GM18498 (cell line): ENCODE results near the gene PROKR1.
"Not testable (repeated sequence)": the region's sequence is repeated elsewhere in the genome, so short reads cannot be mapped to it uniquely, and the experiment has no call there.

ENCODE experiments used
- ATAC-seq: cut with Tn5 transposase; IDR thresholded peaks from one replicate; pipeline ENCODE4 v1.9.1; 2021; ENCODE audit warnings: mild to moderate bottlenecking, moderate library complexity; ENCODE audit not compliant: unreplicated experiment

Gene PROKR1

DNA sequence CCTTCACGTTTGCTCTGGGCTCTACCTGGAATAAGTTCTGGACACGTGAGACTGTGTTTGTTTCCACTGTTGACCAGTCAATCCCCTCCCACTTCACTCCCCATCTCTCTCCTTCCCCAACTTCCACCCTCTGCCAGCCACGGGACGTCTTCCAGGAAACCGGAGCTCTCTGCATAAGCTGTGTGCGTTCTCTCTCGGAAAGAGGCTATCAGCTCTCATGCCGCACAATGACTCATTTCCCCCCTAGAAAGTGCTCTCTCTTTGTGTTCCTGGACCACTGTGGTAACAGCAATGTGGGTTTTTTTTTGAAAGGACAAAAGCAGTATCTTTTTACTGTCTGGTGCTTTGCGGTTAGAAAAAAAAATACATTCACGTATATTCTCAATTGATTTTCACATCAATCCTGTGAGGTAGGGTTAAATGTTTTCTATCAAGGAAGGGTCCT lies 10.2 kb downstream of the PROKR1 start:
- peak; percentile 87 for ATAC-seq

DNA sequence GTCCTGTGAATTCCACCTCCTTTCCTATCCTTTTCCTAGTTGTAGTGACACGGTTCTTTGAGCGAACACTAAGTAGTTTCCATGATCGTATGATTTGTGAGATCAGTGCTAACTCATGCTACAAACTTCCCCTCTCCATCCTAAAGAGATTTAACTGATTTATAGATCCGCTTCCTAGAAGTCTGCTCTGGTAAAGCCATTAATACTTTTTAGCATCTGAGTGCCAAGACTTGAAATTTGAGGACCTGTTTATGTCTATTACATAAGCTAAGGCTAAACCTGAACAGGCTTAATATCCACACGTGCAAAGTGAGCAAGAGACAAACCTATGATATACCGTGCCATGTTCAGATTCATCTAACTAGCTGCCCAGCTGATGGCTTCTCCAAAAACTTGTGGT lies 14.9 kb downstream of the PROKR1 start:
- no peak for ATAC-seq

DNA sequence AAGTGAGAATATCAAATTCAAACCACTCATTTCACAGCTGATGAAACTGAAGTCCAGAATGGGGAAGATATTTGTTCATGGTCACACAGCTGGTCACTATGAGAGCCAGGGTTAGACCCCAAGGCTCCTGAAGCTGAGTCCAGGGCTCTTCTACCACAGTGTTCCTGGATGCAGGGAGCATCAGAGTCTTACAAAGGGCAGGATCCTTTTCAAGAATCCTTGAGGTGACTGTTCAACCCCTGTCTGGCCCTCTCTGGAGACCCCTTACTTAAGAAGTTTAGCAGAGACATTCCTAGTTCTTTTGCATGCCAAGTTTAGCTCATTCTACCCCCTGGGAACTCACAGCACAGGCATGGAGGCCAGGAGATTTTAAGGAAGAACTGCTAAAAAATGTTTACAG lies 15.7 kb downstream of the PROKR1 start:
- no peak for ATAC-seq

DNA sequence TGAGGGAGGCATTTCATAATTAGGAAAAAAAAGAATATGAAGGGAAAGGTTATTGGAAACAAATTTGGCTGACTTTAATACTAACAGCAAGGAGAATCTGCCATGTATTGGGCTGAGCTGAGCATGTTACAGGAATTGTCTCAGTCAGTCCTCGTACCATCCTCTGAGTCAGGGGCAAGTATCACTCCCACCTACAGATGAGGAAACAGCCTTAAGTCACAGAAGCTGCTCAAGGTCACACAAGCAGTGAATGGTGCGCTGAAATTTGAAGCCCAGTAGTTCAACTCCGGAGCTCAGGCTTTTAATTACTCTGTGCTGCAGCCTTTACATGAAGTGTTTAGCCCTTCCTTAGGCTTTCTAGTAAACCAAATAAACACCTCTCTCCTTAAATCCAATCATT lies 17.3 kb downstream of the PROKR1 start:
- ATAC-seq = no peak

DNA sequence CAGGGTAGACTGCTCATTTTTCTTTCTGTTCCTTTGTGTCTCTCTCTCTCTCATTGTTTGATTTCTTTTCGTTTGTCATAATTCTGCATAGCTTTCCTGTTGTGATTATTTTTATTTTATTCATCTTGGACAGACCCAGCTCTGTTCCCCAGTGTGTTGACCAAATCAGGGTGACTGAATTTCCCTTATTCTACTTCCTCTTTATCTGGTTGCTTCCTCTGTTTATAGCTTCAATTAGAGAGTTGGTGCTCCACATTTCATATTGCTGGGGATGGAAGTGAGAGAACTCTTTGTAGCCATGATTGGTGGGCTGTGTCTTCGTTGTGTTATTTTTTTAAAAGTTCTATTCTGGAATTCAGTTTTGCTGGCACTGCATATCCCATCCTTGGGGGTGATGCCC lies 19.1 kb downstream of the PROKR1 start:
- no peak for ATAC-seq

DNA sequence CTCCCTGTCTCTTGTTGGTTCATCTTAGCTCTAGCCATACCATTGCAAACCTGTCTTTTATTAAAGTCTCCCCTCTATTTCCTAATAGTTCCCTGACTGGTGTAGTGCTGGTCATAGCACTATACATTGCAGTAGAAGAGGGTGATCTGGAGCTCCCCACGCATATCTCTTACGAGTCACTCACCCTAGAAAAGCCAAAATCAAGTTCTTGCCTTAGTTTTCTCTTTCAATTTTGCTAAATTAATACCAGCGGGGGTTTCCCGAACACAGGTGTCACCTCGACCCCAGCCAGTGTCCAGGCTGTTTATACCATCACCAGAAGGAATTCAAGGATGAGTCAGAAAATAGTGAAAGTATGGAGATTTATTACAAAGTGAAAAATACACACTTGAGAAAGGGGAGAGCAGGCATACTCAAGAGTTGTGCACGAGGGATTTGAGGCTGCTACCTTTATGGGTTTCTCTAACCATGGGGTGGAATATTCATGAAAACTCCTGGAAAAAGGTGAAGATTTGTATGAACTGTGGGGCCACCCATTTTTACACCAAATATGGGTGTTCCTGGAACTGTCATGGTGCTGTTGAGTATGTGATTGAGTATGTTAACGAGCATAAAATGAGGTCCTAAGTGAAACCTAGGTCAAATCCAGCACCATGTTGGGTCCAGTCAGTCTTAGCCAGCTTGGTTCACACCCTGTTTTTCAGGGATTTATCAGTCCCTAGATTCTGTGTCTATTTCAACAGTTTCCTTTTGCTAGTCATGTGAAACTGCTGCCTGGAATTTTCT lies 20.2 kb downstream of the PROKR1 start:
- ATAC-seq = no peak

DNA sequence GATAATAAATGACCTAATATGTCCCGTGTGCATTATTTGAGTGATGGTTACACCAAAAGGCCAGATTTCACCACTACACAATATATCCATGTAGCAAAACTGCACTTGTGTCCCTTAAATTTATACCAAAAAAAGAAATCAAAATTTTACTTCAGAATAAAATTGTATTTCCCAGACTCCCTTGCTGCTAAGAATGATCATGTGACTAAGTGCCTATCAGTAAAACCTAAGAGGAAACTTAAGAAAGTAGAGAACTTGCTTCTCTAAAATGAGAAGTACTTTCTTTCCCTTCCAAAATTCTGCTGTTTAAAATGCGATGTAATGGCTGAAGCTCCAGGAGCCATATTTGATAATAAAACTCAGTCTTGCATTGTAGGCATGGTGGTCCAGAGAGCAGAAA lies 24.0 kb downstream of the PROKR1 start:
- no peak for ATAC-seq

DNA sequence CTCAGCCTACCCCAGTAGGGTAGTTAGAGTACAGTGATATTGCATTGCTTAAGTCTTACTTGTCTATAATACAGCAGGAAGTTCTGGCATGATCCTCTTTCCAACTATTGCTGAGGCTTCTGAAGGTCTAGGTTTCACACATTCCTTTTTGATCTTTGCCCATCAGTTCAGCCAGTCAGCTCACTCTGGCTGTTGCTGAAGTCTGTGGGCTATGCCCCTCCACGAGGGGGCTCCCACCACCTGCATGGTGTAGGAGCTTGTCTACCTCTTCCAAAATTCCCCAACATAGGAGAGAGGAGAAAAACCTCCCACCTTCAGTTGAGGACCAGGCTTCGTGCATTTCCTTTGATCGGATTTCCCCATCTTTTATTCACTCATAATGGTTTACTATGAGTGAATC lies 26.3 kb downstream of the PROKR1 start:
- no peak for ATAC-seq

DNA sequence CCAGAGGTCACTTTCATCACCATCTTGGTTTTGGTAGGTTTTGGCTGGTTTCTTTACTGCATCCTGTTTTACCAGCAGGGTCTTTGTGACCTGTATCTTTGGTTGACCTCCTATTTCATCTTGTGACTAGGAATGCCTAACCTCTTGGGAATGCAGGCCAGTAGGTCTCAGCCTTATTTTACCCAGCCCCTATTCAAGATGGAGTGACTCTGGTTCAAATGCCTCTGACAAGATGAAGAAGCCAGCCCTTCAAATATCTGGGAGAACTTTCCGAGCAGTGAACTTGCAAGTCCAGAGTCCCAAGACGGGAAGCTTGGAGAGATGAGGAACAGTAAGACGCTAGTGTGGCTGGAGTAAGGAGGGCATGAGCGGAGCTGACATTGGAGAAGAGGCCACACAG lies 28.6 kb downstream of the PROKR1 start:
- ATAC-seq = no peak

DNA sequence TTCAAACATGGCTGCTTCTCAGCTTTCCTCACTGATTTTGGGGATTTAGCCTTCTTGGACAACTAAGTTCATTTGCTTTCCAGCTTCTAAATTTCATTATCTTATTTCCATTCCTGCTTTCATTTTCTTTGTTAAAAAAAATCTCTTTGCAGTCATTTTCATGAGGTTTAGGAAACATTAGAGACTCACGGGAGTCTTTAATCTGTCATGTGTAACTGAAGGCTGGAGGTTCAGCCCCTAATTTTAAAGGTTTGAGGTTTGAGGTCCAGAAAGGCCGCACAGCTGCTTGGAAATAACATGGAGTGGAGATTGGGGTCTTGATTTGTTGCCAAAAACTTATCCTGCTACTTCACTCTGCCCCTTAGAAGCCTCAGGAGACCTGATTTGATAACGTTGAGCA lies 30.3 kb downstream of the PROKR1 start:
- no peak for ATAC-seq

DNA sequence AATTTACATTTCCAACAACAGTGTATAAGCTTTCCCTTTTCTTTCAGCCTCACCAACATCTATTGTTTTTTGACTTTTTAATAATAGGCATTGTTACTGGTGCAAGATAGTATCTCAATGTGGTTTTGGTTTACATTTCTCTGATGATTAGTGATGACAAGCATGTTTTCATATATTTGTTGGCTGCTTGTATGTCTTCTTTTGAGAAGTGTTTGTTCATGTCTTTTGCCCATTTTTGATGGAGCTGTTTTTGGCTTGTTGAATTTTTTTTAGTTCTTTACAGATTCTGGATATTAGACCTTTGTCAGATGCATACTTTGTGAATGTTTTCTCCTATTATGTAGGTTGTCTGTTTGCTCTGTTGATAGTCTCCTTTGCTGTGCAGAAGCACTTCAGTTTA lies 32.1 kb downstream of the PROKR1 start:
- ATAC-seq = no peak

DNA sequence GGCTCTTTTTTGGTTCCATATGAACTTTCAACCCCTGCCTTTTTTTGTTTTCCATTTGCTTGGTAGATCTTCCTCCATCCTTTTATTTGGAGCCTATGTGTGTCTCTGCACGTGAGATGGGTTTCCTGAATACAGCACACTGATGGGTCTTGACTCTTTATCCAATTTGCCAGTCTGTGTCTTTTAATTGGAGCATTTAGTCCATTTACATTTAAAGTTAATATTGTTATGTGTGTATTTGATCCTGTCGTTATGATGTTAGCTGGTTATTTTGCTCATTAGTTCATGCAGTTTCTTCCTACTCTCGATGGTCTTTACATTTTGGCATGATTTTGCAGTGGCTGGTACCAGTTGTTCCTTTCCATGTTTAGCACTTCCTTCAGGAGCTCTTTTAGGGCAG lies 34.5 kb downstream of the PROKR1 start:
- ATAC-seq = not testable (repeated sequence)

DNA sequence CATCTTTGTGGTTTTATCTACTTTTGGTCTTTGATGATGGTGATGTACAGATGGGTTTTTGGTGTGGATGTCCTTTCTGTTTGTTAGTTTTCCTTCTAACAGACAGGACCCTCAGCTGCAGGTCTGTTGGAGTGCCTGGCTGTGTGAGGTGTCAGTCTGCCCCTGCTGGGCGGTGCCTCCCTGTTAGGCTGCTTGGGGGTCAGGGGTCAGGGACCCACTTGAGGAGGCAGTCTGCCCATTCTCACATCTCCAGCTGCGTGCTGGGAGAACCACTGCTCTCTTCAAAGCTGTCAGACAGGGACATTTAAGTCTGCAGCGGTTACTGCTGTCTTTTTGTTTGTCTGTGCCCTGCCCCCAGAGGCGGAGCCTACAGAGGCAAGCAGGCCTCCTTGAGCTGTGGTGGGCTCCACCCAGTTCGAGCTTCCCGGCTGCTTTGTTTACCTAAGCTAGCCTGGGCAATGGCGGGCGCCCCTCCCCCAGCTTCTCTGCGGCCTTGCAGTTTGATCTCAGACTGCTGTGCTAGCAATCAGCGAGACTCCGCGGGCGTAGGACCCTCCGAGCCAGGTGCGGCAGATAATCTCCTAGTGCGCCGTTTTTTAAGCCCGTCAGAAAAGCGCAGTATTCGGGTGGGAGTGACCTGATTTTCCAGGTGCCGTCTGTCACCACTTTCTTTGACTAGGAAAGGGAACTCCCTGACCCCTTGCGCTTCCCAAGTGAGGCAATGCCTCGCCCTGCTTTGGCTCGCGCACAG lies 36.0 kb downstream of the PROKR1 start:
- not testable (repeated sequence) for ATAC-seq

DNA sequence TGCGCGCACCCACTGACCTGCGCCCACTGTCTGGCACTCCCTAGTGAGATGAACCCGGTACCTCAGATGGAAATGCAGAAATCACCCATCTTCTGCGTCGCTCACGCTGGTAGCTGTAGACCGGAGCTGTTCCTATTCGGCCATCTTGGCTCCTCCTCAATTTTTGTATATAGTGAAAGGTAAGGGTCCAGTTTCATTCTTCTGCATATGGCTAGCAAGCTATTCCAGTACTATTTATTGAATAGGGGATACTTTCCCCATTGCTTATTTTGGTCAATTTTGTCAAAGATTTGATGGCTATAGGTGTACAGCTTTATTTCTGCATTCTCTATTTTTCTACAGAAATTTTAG lies 36.5 kb downstream of the PROKR1 start:
- not testable (repeated sequence) for ATAC-seq

DNA sequence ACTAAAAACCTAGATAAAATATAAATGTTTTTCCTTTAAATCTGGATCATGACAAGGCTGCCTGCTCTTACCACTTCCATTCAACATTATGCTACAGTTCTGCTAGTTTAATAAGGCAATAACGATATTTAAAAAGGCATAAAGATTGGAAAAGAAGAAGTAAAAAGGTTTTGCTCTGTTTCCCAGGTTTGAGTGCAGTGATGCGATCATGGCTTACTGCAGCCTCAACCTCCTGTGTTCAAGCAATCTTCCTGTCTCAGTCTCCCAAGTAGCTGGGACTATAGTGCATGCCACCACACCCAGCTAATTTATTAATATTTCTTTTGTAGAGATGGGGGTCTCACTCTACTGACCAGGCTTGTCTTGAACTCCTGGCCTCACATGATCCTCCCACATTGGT lies 40.8 kb downstream of the PROKR1 start:
- ATAC-seq = no peak

DNA sequence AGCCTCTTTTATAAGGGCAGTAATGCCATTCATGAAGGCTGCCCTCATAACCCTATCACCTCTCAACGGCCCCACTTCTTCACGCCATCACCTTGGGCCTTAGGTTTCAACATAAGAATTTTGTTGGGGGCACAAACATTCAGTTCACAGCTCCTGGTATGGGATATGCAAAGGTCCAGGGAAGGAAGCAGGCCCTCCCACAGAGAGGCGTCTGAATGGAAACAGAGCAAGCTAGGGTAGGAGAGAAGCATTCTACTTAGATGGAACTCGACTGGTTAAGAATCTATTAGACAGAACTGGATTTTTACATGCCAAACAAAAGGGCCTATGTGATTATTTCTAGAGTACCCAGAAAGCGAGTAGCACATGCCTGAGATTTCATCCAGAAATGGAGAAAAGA lies 42.8 kb downstream of the PROKR1 start:
- no peak for ATAC-seq

DNA sequence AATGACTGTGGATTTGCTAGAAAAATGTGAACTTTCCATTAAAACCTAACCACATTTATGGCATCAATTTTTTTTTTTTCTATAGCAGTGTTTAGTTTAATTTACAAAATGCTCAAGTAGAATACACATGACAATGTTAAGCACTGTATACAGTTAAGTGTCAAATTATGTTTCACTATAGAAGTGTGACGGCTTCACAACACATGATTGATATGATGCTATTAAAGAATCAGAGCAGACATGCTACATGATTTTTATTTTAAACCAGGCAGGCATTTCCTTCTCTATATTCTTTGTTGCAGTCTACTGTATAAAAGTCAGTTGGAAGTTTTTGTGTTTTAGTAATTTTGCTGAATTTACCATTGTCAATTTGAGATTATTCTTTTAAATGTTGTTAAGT lies 43.6 kb downstream of the PROKR1 start:
- no peak for ATAC-seq

DNA sequence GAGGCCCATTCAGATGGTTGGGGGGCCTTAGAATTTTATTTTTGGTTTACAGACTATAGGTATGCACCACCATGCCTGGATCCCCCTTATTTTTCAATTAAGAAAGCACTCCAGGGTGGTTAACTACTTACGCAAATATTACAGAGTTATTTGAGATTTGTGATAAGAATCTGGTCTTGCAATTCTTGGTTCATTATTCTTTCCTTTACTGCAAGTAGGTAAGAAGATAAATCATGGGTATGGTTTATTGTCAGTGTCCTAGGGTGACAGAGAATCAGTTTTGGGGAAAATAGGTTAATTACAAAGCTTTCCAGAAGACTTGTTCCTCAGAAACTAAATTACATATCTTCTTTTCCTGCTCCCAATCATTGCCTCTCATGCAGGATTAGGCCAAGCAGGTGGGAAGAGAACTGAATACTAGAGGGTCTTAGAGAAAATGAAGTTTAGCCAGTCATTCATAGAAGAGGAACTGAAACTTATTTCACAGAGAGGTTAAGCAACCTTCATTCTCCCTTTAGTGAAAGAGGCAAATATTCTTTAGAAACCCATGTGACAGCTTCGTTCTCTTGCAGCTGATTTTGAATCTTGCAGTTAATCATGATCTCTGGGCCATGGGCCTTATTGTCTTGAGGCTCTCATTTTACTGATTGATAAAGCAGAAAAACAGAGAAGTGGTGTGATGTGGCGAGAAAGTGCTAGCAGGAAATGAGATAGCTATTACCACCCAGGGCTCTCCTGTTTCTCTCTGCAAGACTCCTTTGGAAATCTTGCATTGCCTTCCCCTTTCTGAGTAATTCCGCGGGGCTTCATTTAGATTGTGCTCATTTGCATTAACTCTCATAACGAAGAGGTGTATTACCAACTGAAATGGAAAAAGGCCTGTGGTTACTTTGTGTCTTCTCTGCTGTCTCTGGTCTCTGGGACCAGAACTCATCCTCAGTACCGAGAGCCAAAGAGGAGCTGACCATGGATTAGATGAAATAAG lies 46.5 kb downstream of the PROKR1 start:
- peak; percentile 92 for ATAC-seq

DNA sequence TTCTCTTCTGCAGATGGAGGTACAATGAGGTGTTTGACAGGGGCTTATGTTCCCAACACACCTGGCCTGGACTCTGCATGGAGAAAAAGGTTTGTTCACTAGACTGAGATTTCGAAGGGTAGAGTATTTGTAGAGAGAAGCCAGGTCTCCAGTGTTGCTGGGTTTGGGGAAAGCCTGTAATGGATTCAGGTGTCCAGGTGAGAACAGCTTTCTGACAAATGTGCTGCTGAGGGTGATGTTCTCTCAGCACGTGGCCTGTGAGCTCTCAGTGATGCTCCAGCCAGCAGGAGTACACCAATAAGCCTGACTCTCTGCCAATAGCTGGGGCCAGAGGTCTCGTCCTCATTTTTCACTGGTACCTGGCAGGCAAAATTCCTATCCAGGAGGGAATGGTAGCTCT lies 47.5 kb downstream of the PROKR1 start:
- no peak for ATAC-seq

DNA sequence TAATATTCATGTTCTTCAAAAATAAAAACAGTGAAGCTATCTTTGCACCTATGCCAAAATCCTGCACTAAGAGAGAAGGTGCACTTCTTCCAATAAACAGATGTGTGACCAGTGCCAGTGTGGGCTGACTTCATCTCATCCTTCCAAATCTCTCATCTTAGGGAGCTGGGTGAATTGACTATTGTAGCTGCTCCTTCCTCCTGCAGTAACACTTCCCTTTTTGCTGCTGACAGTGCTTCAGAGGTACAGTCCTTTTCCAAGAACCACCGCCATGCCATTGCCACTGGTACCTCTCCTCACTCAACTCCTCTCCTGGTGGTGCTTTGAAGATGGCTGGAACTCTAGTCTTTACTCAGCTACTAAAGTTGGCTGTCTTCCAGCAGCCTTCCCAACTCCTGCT lies 49.1 kb downstream of the PROKR1 start:
- no peak for ATAC-seq

DNA sequence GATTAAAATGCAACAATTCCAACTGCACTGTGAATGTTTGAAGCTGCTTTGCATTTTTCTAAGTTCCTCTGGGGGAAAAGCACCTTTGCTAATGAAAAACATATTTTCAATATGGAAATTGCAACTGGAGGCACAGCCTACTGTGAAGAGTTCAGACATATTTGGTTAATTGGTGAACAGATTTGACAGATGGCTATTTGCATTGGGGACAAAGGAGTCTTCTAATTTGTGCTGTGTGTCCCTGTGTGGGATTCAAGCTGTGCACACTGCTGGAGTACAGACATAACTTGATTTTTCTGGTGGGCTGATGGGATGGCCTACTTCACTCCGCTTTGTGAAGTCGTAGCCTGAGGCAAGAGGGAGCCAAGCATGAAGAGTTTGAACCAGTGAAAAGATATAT lies 50.6 kb downstream of the PROKR1 start:
- ATAC-seq = no peak
